ENCODE measurements around the gene ZSWIM8.

Gene ZSWIM8

GRCh38 chr10:73798087-73798486 lies 12.7 kb downstream of the ZSWIM8 start:
- no peak for TF ChIP-seq CTBP1 (IDR thresholded peaks at IDR 0.05; ENCODE audit: borderline replicate concordance)
- TF ChIP-seq ARNT (IDR thresholded peaks at IDR 0.05) = no peak
- TF ChIP-seq HDGF (IDR thresholded peaks at IDR 0.05; ENCODE audit: borderline replicate concordance) = no peak
- no peak for TF ChIP-seq L3MBTL2 (conservative IDR thresholded peaks at IDR 0.05)
- TF ChIP-seq ELF4 (IDR thresholded peaks at IDR 0.05) = no peak
- TF ChIP-seq, protein P1, sequence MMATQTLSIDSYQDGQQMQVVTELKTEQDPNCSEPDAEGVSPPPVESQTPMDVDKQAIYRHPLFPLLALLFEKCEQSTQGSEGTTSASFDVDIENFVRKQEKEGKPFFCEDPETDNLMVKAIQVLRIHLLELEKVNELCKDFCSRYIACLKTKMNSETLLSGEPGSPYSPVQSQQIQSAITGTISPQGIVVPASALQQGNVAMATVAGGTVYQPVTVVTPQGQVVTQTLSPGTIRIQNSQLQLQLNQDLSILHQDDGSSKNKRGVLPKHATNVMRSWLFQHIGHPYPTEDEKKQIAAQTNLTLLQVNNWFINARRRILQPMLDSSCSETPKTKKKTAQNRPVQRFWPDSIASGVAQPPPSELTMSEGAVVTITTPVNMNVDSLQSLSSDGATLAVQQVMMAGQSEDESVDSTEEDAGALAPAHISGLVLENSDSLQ (IDR thresholded peaks at IDR 0.05) = no peak
- TF ChIP-seq SUZ12 (IDR thresholded peaks at IDR 0.05) = no peak
- no peak for TF ChIP-seq NFRKB (IDR thresholded peaks at IDR 0.05)
- TF ChIP-seq FOXA1 (IDR thresholded peaks at IDR 0.05) = no peak
- TF ChIP-seq ZNF384 (IDR thresholded peaks at IDR 0.05) = no peak
- no peak for TF ChIP-seq LEF1 (IDR thresholded peaks at IDR 0.05; ENCODE audit: borderline replicate concordance)
- TF ChIP-seq FOXK2 (IDR thresholded peaks at IDR 0.05) = no peak
- no peak for TF ChIP-seq TARDBP (IDR thresholded peaks at IDR 0.05)
- TF ChIP-seq BHLHE40 (IDR thresholded peaks at IDR 0.05; ENCODE audit: borderline replicate concordance) = no peak
- TF ChIP-seq FOXM1 (IDR thresholded peaks at IDR 0.05; ENCODE audit: borderline replicate concordance) = no peak
- TF ChIP-seq SP1 (IDR thresholded peaks at IDR 0.05) = no peak
- ChIA-PET CTCF (no interaction called here), POLR2A (interaction anchor here (1.7 kb wide), 1 partner anchor 12 kb away, joined by 5 read pairs; the partner anchor contains the start of gene ZSWIM8)

GRCh38 chr10:73798927-73799560 lies 13.6 kb downstream of the ZSWIM8 start:
- ChIA-PET POLR2A (interaction anchor here (1.7 kb wide), 1 partner anchor 13 kb away, joined by 5 read pairs; the partner anchor contains the start of gene ZSWIM8), CTCF (no interaction called here)
- no peak for DNase-seq (ENCODE audit: extremely low spot score)
- no peak for TF ChIP-seq BHLHE40 (IDR thresholded peaks at IDR 0.05; ENCODE audit: borderline replicate concordance)
- no peak for TF ChIP-seq FOXK2 (IDR thresholded peaks at IDR 0.05)
- TF ChIP-seq, protein P1 (IDR thresholded peaks at IDR 0.05) = no peak
- no peak for TF ChIP-seq TARDBP (IDR thresholded peaks at IDR 0.05)
- TF ChIP-seq ELF4 (IDR thresholded peaks at IDR 0.05) = no peak
- TF ChIP-seq FOXM1 (IDR thresholded peaks at IDR 0.05; ENCODE audit: borderline replicate concordance) = no peak
- TF ChIP-seq L3MBTL2 (conservative IDR thresholded peaks at IDR 0.05) = no peak
- TF ChIP-seq ZNF384 (IDR thresholded peaks at IDR 0.05) = no peak
- no peak for TF ChIP-seq SUZ12 (IDR thresholded peaks at IDR 0.05)
- TF ChIP-seq NFRKB (IDR thresholded peaks at IDR 0.05) = no peak
- TF ChIP-seq SP1 (IDR thresholded peaks at IDR 0.05) = no peak
- TF ChIP-seq LEF1 (IDR thresholded peaks at IDR 0.05; ENCODE audit: borderline replicate concordance) = no peak
- TF ChIP-seq ARNT (IDR thresholded peaks at IDR 0.05) = no peak
- no peak for TF ChIP-seq HDGF (IDR thresholded peaks at IDR 0.05; ENCODE audit: borderline replicate concordance)
- no peak for TF ChIP-seq CTBP1 (IDR thresholded peaks at IDR 0.05; ENCODE audit: borderline replicate concordance)

More at GRCh38 chr10:73798087-73798486, 12.7 kb downstream of the ZSWIM8 start:
- DNase-seq (ENCODE audit: extremely low spot score) = no peak

- POLR2A ChIA-PET = interaction anchor here (1.7 kb wide), 1 partner anchor 14 kb away, joined by 5 read pairs; the partner anchor contains the start of gene ZSWIM8
- no peak for TF ChIP-seq ELF4 (IDR thresholded peaks at IDR 0.05)
- TF ChIP-seq LEF1 (IDR thresholded peaks at IDR 0.05; ENCODE audit: borderline replicate concordance) = no peak
- TF ChIP-seq BHLHE40 (IDR thresholded peaks at IDR 0.05; ENCODE audit: borderline replicate concordance) = no peak
- no peak for TF ChIP-seq FOXA1 (IDR thresholded peaks at IDR 0.05)
- TF ChIP-seq SP1 (IDR thresholded peaks at IDR 0.05) = no peak
- TF ChIP-seq, protein P1 (IDR thresholded peaks at IDR 0.05) = no peak
- no peak for TF ChIP-seq HDGF (IDR thresholded peaks at IDR 0.05; ENCODE audit: borderline replicate concordance)
- TF ChIP-seq SUZ12 (IDR thresholded peaks at IDR 0.05) = no peak
- no peak for TF ChIP-seq ZNF384 (IDR thresholded peaks at IDR 0.05)
- no peak for TF ChIP-seq CTBP1 (IDR thresholded peaks at IDR 0.05; ENCODE audit: borderline replicate concordance)
- no peak for TF ChIP-seq FOXK2 (IDR thresholded peaks at IDR 0.05)
- TF ChIP-seq NFRKB (IDR thresholded peaks at IDR 0.05) = no peak
- no peak for TF ChIP-seq FOXM1 (IDR thresholded peaks at IDR 0.05; ENCODE audit: borderline replicate concordance)
- no peak for TF ChIP-seq L3MBTL2 (conservative IDR thresholded peaks at IDR 0.05)
- TF ChIP-seq TARDBP (IDR thresholded peaks at IDR 0.05) = no peak
- no peak for TF ChIP-seq ARNT (IDR thresholded peaks at IDR 0.05)
- CTCF ChIA-PET = no interaction called here
- no peak for DNase-seq (ENCODE audit: extremely low spot score)
Observed at GRCh38 chr10:73799899-73800559, 14.6 kb downstream of the ZSWIM8 start.

DNA sequence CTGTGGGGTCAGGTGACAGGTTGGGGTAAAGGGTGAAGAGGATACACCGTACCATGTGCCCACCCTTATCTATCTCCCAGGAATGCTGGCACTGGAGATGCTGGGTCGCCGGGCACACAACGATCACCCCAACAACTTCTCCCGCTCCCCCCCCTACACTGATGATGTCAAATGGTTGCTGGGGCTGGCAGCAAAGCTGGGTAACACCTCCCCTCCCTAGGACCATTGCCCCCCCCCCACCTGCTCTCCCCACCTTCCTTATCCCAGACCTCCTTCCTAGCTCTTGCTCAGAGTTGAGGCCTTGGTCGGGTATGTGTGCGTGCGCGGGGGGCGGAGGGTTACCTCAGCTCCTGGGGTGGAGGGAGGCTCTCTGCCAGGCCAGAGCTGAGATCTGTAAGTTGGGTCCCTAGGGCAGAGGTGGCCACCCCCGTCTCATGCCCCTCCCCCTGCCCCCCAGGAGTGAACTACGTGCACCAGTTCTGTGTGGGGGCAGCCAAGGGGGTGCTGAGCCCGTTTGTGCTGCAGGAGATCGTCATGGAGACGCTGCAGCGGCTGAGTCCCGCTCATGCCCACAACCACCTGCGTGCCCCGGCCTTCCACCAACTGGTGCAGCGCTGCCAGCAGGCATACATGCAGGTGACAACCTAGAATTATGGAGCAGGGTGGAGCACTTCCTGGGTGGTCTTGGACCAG lies 15.3 kb downstream of the ZSWIM8 start:
- no peak for DNase-seq (ENCODE audit: extremely low spot score)
- CTCF ChIA-PET = no interaction called here
- TF ChIP-seq, protein P1 (IDR thresholded peaks at IDR 0.05) = no peak
- TF ChIP-seq L3MBTL2 (conservative IDR thresholded peaks at IDR 0.05) (no peak), LEF1 (IDR thresholded peaks at IDR 0.05; ENCODE audit: borderline replicate concordance) (no peak), ARNT (IDR thresholded peaks at IDR 0.05) (no peak), CTBP1 (IDR thresholded peaks at IDR 0.05; ENCODE audit: borderline replicate concordance) (no peak), SUZ12 (IDR thresholded peaks at IDR 0.05) (no peak), TARDBP (IDR thresholded peaks at IDR 0.05) (no peak), FOXA1 (IDR thresholded peaks at IDR 0.05) (no peak), HDGF (IDR thresholded peaks at IDR 0.05; ENCODE audit: borderline replicate concordance) (no peak), ZNF384 (IDR thresholded peaks at IDR 0.05) (no peak), SP1 (IDR thresholded peaks at IDR 0.05) (no peak), FOXM1 (IDR thresholded peaks at IDR 0.05; ENCODE audit: borderline replicate concordance) (no peak), FOXK2 (IDR thresholded peaks at IDR 0.05) (no peak), NFRKB (IDR thresholded peaks at IDR 0.05) (no peak), BHLHE40 (IDR thresholded peaks at IDR 0.05; ENCODE audit: borderline replicate concordance) (no peak)
- POLR2A ChIA-PET = no interaction called here

Measured in HEK293T (cell line).